Activated naive CD4-positive, alpha-beta T cell treated with anti-CD3 and anti-CD28 coated beads for 36 hours (primary cell): ENCODE measurements around the gene SPARC. TPM values are rescaled to one million over a fixed set of nuclear protein-coding genes. Genes with fewer than 3 reads are reported as not detected.

Experiments
- CTCF ChIA-PET: fragments of 350-600 bp; sonication (Branson Sonifier 250); formaldehyde crosslinking; loops from one replicate; lab custom pipeline; 2021; ENCODE audit warnings: antibody characterized with exemption; lab: Charles Lee
- DNase-seq: peaks from one replicate; pipeline ENCODE4 v3.0.0-alpha.2; 2020
- H3K27ac Mint-ChIP-seq: one replicate; pipeline ENCODE4 v1.8.0; 2021; ENCODE audit warnings: mild to moderate bottlenecking, mixed read lengths
- H3K27me3 Mint-ChIP-seq: one replicate; pipeline ENCODE4 v1.8.0; 2021; ENCODE audit warnings: low read depth, mixed read lengths
- H3K36me3 Mint-ChIP-seq: one replicate; pipeline ENCODE4 v1.8.0; 2021; ENCODE audit warnings: low read depth, mixed read lengths
- H3K4me1 Mint-ChIP-seq: one replicate; pipeline ENCODE4 v1.8.0; 2021; ENCODE audit warnings: low read depth, mixed read lengths
- H3K4me3 Mint-ChIP-seq: one replicate; pipeline ENCODE4 v1.8.0; 2021; ENCODE audit warnings: mild to moderate bottlenecking, moderate library complexity, mixed read lengths
- H3K9me3 Mint-ChIP-seq: one replicate; pipeline ENCODE4 v1.8.0; 2021; ENCODE audit warnings: mixed read lengths
- intact Hi-C: fragments of 100-400 bp; cut with micrococcal nuclease; formaldehyde crosslinking; loops from one replicate; pipeline ENCODE4 v1.15.1; 2023
- total RNA-seq, 2 experiments: library from RNA; stranded (reverse); gene quantifications; one replicate each; pipeline ENCODE4 v1.2.3, GENCODE V29; 2021

Gene SPARC
- total RNA-seq, 2 experiments from 2014 or later, result 0.20 to 0.45 TPM

- Mint-ChIP-seq H3K27ac (no peak overlapping the region), H3K36me3 (no peaks in the 10 kb centered on the region)
- CTCF ChIA-PET, result interaction anchor here (1.1 kb wide), 1 partner anchor 38 kb away, joined by 9 read pairs; no protein-coding TSS in a partner anchor
Measured at GRCh38 chr5:151614565-151614964, 72.2 kb downstream of the SPARC start.

GRCh38 chr5:151612689-151613427 lies 73.9 kb downstream of the SPARC start:
- DNase-seq, result peak; percentile 82
- H3K36me3 Mint-ChIP-seq, result no peaks in the 10 kb centered on the region
- CTCF ChIA-PET, result interaction anchor here (0.6 to 1.3 kb wide), 3 partner anchors 12 to 165 kb away, joined by 3 to 5 read pairs (median 4); partner anchors contain the start of gene SLC36A1
- H3K4me3 Mint-ChIP-seq, result no peak overlapping the region
- intact Hi-C loops, result loop anchor here (1.0 to 2.0 kb wide), 7 partner anchors 34 to 823 kb away; partner anchors contain the start of genes G3BP1 and SLC36A1
- no peaks in the 10 kb centered on the region for H3K27me3 Mint-ChIP-seq
- H3K27ac Mint-ChIP-seq, result peak overlapping the region; percentile 80
- no peaks in the 10 kb centered on the region for H3K9me3 Mint-ChIP-seq
- peaks cover 39% of the 10 kb centered on the region for H3K4me1 Mint-ChIP-seq

More at GRCh38 chr5:151614565-151614964, 72.2 kb downstream of the SPARC start:
- no peaks in the 10 kb centered on the region for H3K27me3 Mint-ChIP-seq
- H3K9me3 Mint-ChIP-seq, result no peaks in the 10 kb centered on the region
- no peak for DNase-seq
- H3K4me3 Mint-ChIP-seq, result no peak overlapping the region
- H3K4me1 Mint-ChIP-seq, result peaks cover 39% of the 10 kb centered on the region
- intact Hi-C loops, result no loop called here

- Mint-ChIP-seq H3K4me3 (no peak overlapping the region), H3K36me3 (no peaks in the 10 kb centered on the region), H3K9me3 (no peaks in the 10 kb centered on the region), H3K27ac (no peak overlapping the region), H3K4me1 (peaks cover 39% of the 10 kb centered on the region), H3K27me3 (no peaks in the 10 kb centered on the region)
- CTCF ChIA-PET, result interaction anchor here (0.8 to 1.9 kb wide), 3 partner anchors 41 to 91 kb away, joined by 3 to 5 read pairs (median 5); no protein-coding TSS in a partner anchor
- DNase-seq, result no peak
- intact Hi-C loops, result no loop called here
Measured at GRCh38 chr5:151611127-151611775, 75.5 kb downstream of the SPARC start.

Other genes with a start within 250 kb of the SPARC start
- gene SLC36A1, start 239.3 kb downstream of the SPARC start, total RNA-seq, result 1 to 10 TPM; 2.6 to 3.1 TPM
- not detected for gene FAT2, start 95.6 kb downstream of the SPARC start, total RNA-seq
- 10 to 100 TPM; 87.7 to 92.6 TPM for gene ATOX1, start 71.7 kb upstream of the SPARC start, total RNA-seq
- gene G3BP1, start 85.0 kb upstream of the SPARC start, total RNA-seq, result 100 to 1,000 TPM; 220 to 241 TPM
- not detected for gene GLRA1, start 237.9 kb upstream of the SPARC start, total RNA-seq